HK-2 (cell line): ENCODE results near the gene ITGB1BP1.

Source experiments
- DNase-seq: peaks from one replicate; pipeline ENCODE4 v3.0.0-alpha.2; 2018; ENCODE audit not compliant: unreplicated experiment

Gene ITGB1BP1

GRCh38 chr2:9423100-9423921, at the start of gene ITGB1BP1, which contains the start of gene CPSF3:
Gene ITGB1BP1 (minus strand): TSS chr2:9423528. CDS start chr2:9418697, 4,831 bp downstream.
Gene CPSF3 (plus strand): TSS chr2:9423654. CDS start chr2:9423774, 120 bp downstream.
- DNase-seq, result peak; percentile 97

- DNase-seq, result no peak
Observed at GRCh38 chr2:9472511-9472910, 49.2 kb upstream of the ITGB1BP1 start.

DNA sequence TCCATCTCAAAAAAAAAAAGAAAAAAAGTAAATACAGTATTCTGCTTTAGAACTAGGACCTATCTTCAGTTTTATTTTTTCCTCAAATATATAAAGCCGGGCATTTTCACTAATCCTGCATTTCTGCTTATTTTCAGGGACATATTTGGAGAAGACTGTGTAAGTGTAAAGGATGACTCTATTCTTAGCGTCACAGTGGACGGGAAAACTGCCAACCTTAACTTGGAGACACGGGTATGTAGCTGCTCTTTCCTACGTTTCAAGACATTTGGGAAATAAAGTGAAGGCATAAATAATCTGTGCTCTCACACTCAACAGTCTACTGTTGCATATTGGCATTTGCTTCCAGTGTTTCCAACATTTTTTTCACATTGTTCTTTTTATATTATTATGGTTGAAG, 47.9 kb upstream of the ITGB1BP1 start:
- no peak for DNase-seq

DNA sequence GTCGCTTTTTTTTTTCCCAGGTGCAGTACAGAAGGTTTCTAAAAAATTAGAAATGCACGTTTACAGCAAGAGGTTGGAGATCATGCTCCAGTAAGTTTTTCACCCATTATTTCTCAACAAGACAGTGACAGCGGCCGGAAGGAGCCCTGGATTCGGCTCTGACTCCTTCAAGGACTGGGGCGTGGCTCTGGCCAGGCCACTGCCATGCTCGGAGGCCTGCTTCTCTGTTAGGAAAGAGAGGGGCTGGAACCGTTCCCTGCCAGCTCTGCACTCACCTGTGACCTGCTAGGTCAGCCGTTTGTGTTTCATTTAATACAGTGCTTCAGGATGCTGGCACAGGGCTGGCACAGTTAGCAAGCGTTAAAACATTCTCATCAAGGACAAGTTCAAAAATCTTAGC, 44.4 kb upstream of the ITGB1BP1 start:
- peak; percentile 62 for DNase-seq

DNA sequence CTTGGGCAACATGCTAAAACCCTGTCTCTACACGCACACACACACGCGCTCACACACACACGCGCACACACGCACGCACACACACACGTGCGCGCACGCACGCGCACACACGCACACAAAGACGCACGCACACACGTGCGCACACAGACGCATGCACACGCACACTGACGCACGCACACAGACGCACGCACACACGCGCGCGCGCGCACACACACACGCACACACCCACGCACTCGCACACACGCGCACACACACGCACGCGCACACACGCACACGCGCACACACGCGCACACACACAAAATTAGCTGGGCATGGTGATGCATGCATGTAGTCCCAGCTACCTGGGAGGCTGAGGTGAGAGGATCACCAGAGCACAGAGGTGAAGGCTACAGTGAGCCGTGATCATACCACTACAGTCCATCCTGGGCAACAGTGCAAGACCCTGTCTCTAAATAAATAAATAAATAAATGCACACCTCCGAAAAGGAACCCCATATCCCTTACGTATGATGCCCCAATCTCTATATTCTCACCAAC, 42.9 kb upstream of the ITGB1BP1 start:
- no peak for DNase-seq

DNA sequence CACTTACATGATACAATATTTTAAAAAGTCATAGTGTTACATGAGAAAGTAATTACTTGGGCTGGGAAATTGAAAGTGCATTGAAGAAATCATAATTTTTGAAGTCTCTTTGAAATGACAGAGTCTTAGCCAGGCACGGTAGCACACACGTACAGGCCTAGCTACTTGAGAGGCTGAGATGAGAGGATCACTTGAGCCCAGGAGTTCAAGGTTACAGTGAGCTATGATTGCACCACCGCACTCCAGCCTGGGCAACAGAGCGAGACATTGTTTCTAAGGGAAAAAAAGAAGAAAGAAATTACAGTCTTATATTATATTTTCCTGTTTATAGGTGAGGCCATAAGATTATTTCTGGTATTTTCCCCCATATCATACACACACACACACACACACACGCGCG, 41.8 kb upstream of the ITGB1BP1 start:
- no peak for DNase-seq

GRCh38 chr2:9463698-9464034, 40.3 kb upstream of the ITGB1BP1 start:
- no peak for DNase-seq

DNA sequence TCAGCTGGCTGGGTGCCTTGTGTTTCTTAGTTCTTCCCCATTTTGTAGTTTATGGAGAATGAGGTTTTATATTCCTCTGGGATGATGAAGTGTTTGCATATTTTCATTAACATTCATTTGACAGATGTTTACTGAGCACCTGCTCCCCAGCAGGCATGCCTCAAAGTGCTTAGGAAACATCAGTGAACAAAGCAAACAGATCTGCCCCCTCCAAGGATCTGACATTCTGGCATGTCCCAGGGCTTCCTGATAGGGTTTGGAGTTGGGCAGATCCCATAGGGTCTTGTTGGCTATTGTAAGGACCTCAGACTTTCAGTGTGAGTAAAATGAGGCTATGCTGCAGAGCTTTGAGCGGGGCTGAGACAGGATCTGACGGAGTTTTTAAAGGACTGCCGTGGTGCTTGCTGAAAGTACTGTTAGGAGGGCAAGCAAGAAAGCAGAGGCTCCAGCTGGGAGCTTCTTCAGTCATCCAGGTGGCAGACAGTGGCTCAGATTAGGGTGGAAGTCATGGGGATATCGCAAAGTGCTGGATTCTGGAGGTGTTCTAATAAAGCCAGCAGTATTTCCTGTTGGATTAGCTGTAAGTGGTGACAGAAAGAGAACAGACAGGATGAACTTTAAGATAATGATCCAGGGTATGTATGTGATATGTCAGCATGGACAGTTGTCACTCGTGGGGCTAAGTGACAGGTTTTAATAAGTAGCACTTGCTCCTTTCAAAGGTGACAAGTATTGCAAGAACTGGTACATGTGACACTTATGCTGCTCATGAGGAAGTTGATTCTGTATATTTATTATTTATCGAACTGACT, 39.8 kb upstream of the ITGB1BP1 start:
- DNase-seq, result no peak

DNA sequence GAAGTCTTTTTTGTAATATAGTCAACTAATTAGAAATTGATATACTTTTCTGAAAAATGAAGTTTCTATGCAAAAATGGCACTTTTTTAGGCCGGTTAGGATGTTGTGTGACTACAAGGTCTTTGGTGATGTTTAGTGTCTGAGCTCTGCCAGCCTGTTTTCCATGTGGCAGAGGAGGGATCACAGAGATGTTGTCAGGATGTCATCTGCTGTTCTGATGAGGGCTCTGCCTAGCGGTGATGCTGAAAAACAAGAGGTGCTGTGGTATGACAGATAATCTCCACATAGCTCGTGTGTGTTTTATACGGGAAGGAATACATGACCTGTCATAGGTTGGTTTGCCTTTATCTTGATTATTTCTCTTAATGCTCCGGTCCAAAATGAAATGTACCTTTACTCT, 39.0 kb upstream of the ITGB1BP1 start:
- DNase-seq, result no peak

DNA sequence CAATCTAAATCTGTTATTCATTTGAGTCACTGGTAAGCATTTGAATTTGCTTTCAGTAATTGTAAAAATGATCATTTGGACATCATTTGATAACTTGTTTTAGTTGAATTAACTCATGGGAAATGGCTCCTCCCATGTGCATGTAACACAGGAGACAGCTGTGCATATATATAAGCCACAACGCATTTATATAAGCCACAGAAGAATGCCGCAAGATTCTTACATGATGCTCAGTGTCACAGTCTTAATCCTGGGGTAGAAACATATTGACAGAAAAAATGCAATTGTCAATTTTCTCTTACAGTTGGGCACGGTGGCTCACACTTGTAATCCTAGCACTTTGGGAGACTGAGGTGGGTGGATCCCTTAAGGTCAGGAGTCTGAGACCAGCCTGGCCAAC, 37.8 kb upstream of the ITGB1BP1 start:
- no peak for DNase-seq

DNA sequence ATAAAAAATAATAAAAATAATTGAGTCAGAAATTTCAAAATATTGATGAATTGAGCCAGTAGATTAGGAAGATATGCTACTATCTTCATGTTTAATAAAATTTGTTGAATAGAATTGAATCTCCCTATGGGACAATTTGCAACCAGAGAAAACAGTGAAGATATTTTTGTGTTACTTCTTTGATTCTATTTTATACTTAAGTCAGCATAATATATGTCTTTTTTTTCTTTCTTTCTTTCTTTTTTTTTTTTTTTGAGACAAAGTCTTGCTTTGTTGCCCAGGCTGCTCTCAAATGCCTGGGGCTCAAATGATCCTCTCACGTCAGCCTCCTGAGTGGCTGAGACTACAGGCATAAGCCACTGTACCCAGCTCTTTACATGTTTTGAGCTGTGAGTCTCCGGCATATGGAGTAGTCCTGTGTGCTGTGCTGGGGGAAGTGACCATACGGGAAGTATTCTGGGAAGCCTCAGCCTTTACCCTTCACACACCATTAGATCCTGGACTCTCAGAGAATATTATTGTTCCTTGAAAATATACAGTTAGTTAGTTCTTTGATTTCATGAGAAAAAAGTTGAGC, 37.2 kb upstream of the ITGB1BP1 start:
- no peak for DNase-seq

DNA sequence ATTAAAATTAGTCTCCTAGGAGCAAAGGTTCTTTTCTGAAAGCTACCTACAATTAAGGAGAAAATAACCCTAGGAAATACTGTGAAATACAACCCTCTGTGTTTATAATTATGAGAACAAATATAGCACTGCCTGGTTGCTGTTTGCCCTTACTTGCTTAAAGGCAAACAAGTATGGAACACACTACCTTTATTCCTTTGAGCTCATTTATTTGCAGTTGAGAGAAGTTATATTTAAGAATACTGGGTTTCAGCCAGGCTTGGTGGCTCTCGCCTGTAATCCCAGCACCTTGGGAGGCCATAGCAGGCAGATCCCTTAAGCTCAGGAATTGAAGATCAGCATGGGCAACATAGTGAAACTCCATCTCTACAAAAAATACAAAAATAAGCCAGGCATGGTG, 27.9 kb upstream of the ITGB1BP1 start:
- no peak for DNase-seq

GRCh38 chr2:9445089-9445488, 21.8 kb upstream of the ITGB1BP1 start:
- DNase-seq, result no peak

GRCh38 chr2:9443526-9443925, 20.2 kb upstream of the ITGB1BP1 start:
- DNase-seq, result no peak

DNA sequence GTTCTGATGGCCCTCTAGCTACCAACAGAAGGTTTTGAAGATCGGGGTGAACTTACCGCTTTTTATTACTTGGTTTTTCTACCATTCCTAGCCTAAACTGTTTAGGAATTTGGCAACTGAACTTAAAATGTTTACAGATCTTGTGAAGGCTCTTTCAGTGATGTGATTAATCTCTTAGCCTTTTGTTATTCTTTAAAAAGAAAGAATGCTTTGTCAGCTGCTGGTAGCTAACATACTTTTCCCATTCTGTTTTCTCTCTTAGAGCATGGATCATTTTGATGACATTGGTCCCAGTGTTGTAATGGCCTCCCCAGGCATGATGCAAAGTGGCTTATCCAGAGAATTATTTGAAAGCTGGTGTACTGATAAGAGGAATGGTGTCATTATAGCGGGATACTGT, 18.2 kb upstream of the ITGB1BP1 start:
- DNase-seq, result no peak

- DNase-seq, result no peak
Observed at GRCh38 chr2:9440058-9440727, 16.9 kb upstream of the ITGB1BP1 start.

- DNase-seq, result no peak
Observed at GRCh38 chr2:9439536-9439935, 16.2 kb upstream of the ITGB1BP1 start.

DNA sequence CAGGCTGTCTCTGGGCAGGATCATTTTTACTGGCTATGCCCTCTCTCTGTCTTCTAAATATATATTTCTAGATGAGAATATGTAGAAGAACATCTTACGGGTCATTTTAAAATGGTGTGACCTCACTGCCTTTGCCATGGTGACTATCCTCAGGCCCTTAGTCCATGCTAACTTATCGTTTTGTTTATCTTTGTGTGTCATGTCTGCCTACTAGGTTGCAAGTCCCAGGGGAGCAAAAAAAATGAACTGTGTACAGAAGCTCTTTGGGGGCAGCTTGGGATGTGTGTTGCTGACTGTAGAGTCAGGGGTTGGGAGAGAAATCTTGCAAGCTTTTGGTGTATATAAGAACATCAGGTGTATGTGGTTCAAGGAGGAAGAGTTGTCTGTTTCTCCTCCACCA, 11.2 kb upstream of the ITGB1BP1 start:
- no peak for DNase-seq

DNA sequence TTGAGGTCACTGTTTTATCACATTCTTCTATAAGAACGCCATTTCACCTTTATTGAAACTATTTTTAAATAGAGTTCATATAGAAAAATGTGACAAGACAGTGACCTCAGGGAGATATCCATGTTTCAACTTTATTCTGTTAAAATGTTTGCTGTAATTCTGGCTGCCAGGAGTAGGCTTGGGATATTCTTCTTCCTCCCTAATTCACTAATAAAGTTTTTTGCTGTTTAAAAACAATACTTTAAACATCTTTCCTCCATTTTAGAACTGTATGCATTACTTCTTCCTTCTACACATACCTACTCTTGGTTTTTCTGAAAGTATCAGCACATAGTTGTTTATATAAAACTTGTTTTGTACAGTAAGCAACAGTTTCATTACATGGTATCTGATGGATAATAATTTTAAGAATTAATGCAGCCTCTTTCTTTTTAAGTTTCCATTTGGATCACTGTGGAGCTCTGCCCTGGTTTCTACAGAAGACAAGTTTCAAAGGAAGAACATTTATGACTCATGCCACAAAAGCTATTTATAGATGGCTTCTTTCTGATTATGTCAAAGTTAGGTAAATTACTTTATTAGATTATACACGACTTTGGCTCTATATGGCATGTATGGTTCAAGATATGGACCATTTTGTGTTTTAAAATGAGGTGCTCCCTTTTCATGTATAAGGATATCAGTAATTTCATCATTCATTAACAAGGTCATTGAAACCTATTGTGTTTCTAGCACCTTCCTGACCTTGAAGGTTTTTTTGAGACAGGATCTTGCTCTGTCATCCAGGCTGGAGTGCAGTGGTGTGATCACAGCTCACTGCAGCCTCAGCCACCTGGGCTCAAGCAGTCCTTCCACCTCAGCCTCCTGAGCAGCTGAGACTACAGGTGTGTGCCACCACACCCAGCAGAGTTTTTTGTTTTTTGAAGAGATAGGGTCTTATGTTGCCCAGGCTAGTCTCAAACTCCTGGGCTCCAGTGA, 7.3 kb upstream of the ITGB1BP1 start:
- DNase-seq, result no peak

GRCh38 chr2:9428965-9429577, 5.7 kb upstream of the ITGB1BP1 start:
- DNase-seq, result no peak
